SK-N-SH treated with all-trans-retinoic acid at 6 μM for 48 hours (cell line): ENCODE measurements around the gene ANKLE2.

Experiments used
- ATAC-seq: fragments of 200-7000 bp; cut with Tn5 transposase; 3 replicates; pipeline ENCODE4 v1.9.1; 2020; ENCODE audit warnings: mild to moderate bottlenecking, moderate library complexity
- ARNTL ChIP-seq: fragments of 450-650 bp; formaldehyde crosslinking; IDR thresholded peaks from 2 replicates; pipeline ENCODE4 v1.5.0; 2020; ENCODE audit warnings: low read depth, mild to moderate bottlenecking, moderate library complexity, borderline replicate concordance
- CSDC2 ChIP-seq: fragments of 250-450 bp; sonication (Bioruptor Pico); IDR thresholded peaks from 2 replicates; pipeline ENCODE4 v1.5.0; 2020; ENCODE audit warnings: mild to moderate bottlenecking, moderate library complexity
- ESRRG ChIP-seq: fragments of 250-450 bp; sonication (Bioruptor Pico); IDR thresholded peaks from 2 replicates; pipeline ENCODE4 v1.6.1; 2021; ENCODE audit warnings: mild to moderate bottlenecking
- GLIS3 ChIP-seq: fragments of 250-450 bp; sonication (Bioruptor Pico); IDR thresholded peaks from 2 replicates; pipeline ENCODE4 v1.5.0; 2020; ENCODE audit warnings: mild to moderate bottlenecking, moderate library complexity
- ISL1 ChIP-seq: fragments of 250-450 bp; sonication (Bioruptor Pico); IDR thresholded peaks from 2 replicates; pipeline ENCODE4 v2.1.2; 2022; ENCODE audit warnings: mild to moderate bottlenecking, moderate library complexity
- PATZ1 ChIP-seq: fragments of 250-450 bp; sonication (Bioruptor Pico); IDR thresholded peaks from 2 replicates; pipeline ENCODE4 v1.8.0; 2020; ENCODE audit warnings: mild to moderate bottlenecking, moderate library complexity, borderline replicate concordance
- PPARA ChIP-seq: fragments of 250-450 bp; sonication (Bioruptor Pico); IDR thresholded peaks from 2 replicates; pipeline ENCODE4 v1.5.0; 2020; ENCODE audit warnings: mild to moderate bottlenecking, borderline replicate concordance
- RARB ChIP-seq: fragments of 250-450 bp; sonication (Bioruptor Pico); IDR thresholded peaks from 2 replicates; pipeline ENCODE4 v1.8.0; 2021; ENCODE audit warnings: mild to moderate bottlenecking, moderate library complexity
- SNAI2 ChIP-seq: fragments of 250-450 bp; sonication (Bioruptor Pico); IDR thresholded peaks from 2 replicates; pipeline ENCODE4 v1.5.0; 2020; ENCODE audit warnings: mild to moderate bottlenecking, moderate library complexity
- TCF4 ChIP-seq: fragments of 250-450 bp; sonication (Bioruptor Pico); IDR thresholded peaks from 2 replicates; pipeline ENCODE4 v1.8.0; 2021; ENCODE audit warnings: mild to moderate bottlenecking, moderate library complexity, borderline replicate concordance
- TOX ChIP-seq: fragments of 250-450 bp; sonication (Bioruptor Pico); IDR thresholded peaks from 2 replicates; pipeline ENCODE4 v1.8.0; 2021; ENCODE audit warnings: mild to moderate bottlenecking, moderate library complexity, borderline replicate concordance
- TSHZ2 ChIP-seq: fragments of 250-450 bp; sonication (Bioruptor Pico); IDR thresholded peaks from 2 replicates; pipeline ENCODE4 v1.5.0; 2020; ENCODE audit warnings: mild to moderate bottlenecking, moderate library complexity
- ZC3H10 ChIP-seq: fragments of 250-450 bp; sonication (Bioruptor Pico); IDR thresholded peaks from 2 replicates; pipeline ENCODE4 v1.5.1; 2021; ENCODE audit warnings: mild to moderate bottlenecking, moderate library complexity
- ZFP3 ChIP-seq: fragments of 250-450 bp; sonication (Bioruptor Pico); IDR thresholded peaks from 2 replicates; pipeline ENCODE4 v1.5.0; 2020; ENCODE audit warnings: mild to moderate bottlenecking, moderate library complexity
- ZFP30 ChIP-seq: fragments of 450-650 bp; formaldehyde crosslinking; IDR thresholded peaks from 2 replicates; pipeline ENCODE4 v1.5.0; 2022; ENCODE audit warnings: mild to moderate bottlenecking, moderate library complexity
- ZNF565 ChIP-seq: fragments of 450-650 bp; formaldehyde crosslinking; conservative IDR thresholded peaks from 2 replicates; pipeline ENCODE4 v1.5.0; 2020; ENCODE audit warnings: low read depth, mild to moderate bottlenecking, moderate library complexity
- ZNF70 ChIP-seq: fragments of 450-650 bp; formaldehyde crosslinking; IDR thresholded peaks from 2 replicates; pipeline ENCODE4 v1.5.0; 2020; ENCODE audit warnings: mild to moderate bottlenecking, moderate library complexity
- ZNF8 ChIP-seq: fragments of 450-650 bp; formaldehyde crosslinking; IDR thresholded peaks from 2 replicates; pipeline ENCODE4 v1.5.0; 2020; ENCODE audit warnings: mild to moderate bottlenecking, moderate library complexity
- TF ChIP-seq, protein P1 (sequence below): fragments of 250-450 bp; sonication (Bioruptor Pico); IDR thresholded peaks from 2 replicates; pipeline ENCODE4 v1.5.1; 2020; ENCODE audit warnings: low read depth, mild to moderate bottlenecking, moderate library complexity
- TF ChIP-seq, protein P2 (sequence below): fragments of 250-450 bp; sonication (Bioruptor Pico); IDR thresholded peaks from 2 replicates; pipeline ENCODE4 v1.8.0; 2021; ENCODE audit warnings: low read depth, mild to moderate bottlenecking, moderate library complexity, borderline replicate concordance
- TF ChIP-seq, protein P3 (sequence below): fragments of 250-450 bp; sonication (Bioruptor Pico); IDR thresholded peaks from 2 replicates; pipeline ENCODE4 v1.5.1; 2021; ENCODE audit warnings: mild to moderate bottlenecking, moderate library complexity

ANKLE2 gene

GRCh38 chr12:132735496-132735895 lies 26.1 kb downstream of the ANKLE2 start (continued):
- TF ChIP-seq ZNF70 (CRISPR knock-in tag) = no peak
- TF ChIP-seq CSDC2 = no peak
- no peak for TF ChIP-seq ZFP3 (CRISPR knock-in tag)
- TF ChIP-seq TCF4 = no peak
- TF ChIP-seq, all 23 proteins: peak for 0

DNA sequence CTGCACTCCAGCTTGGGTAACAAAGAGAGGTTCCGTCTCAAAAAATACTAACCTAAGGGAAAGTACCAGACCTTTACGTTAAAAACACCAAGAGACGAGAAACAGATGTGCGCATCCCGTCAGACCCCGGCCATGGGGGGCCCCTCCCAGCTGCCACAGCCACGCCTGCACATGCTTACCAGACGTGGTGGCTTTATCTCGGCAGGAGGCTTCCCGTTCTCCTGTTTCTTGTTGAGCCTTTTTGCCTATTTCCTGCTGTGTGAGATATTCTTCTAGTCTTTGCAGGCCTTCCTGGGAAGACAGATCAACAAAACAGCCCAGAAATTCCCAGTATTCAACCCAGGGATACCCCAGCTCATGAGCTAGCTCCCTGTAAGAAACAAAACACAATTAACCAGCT lies 27.4 kb downstream of the ANKLE2 start:
- TF ChIP-seq ARNTL (CRISPR knock-in tag) (no peak), TOX (CRISPR knock-in tag) (no peak), TCF4 (0 out of 2 replicates have a peak, but pooled peaks have one; percentile 13)
- no peak for ATAC-seq

DNA sequence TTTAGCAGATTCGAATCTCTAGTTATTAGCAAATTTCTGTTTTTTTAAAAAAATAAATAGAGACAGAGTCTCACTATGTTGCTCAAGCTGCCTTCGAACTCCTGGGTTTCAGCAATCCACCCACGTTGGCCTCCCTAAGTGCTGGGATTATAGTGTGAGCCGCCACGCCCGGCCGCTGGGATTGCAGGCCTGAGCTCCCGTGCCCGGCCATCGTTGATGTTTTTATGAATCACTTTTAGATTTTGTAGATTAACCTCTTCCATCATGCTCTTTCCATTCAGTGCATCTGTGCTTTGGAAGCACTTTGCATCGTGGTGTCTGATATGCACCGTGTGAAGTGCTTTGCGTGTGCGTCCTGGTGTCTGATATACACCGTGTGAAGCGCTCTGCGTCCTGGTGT lies 30.1 kb downstream of the ANKLE2 start:
- no peak for ATAC-seq

DNA sequence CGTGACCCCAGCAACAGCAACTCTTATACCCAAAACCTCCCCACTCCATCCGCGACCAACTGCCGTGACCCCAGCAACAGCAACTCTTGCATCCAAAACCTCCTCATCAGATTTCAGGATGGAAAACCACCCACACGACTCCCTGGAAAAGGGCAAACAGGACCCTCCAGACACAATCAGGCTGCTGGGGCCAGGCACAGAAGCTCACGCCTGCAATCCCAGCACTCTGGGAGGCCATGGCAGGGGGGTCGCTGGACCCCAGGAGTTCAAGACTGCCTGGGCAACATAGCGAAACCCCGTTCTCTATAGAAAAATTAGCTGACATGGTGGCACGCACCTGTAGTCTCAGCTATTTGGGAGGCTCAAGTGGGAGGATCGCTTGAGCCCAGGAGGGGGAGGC lies 31.3 kb downstream of the ANKLE2 start:
- TF ChIP-seq, protein P1, sequence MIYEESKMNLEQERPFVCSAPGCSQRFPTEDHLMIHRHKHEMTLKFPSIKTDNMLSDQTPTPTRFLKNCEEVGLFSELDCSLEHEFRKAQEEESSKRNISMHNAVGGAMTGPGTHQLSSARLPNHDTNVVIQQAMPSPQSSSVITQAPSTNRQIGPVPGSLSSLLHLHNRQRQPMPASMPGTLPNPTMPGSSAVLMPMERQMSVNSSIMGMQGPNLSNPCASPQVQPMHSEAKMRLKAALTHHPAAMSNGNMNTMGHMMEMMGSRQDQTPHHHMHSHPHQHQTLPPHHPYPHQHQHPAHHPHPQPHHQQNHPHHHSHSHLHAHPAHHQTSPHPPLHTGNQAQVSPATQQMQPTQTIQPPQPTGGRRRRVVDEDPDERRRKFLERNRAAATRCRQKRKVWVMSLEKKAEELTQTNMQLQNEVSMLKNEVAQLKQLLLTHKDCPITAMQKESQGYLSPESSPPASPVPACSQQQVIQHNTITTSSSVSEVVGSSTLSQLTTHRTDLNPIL = no peak
- no peak for TF ChIP-seq RARB (CRISPR knock-in tag)
- TF ChIP-seq, protein P2, sequence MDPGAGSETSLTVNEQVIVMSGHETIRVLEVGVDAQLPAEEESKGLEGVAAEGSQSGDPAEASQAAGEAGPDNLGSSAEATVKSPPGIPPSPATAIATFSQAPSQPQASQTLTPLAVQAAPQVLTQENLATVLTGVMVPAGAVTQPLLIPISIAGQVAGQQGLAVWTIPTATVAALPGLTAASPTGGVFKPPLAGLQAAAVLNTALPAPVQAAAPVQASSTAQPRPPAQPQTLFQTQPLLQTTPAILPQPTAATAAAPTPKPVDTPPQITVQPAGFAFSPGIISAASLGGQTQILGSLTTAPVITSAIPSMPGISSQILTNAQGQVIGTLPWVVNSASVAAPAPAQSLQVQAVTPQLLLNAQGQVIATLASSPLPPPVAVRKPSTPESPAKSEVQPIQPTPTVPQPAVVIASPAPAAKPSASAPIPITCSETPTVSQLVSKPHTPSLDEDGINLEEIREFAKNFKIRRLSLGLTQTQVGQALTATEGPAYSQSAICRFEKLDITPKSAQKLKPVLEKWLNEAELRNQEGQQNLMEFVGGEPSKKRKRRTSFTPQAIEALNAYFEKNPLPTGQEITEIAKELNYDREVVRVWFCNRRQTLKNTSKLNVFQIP (CRISPR knock-in tag) = no peak
- ATAC-seq = no peak; the same call in 2 of the 3 replicates

More for the DNA sequence above, 30.1 kb downstream of the ANKLE2 start:
- no peak for TF ChIP-seq PPARA (CRISPR knock-in tag)
- TF ChIP-seq ZFP30 (CRISPR knock-in tag) = no peak
- no peak for TF ChIP-seq ISL1
- no peak for TF ChIP-seq SNAI2 (CRISPR knock-in tag)
- TF ChIP-seq GLIS3 (CRISPR knock-in tag) = no peak
- TF ChIP-seq PATZ1 (CRISPR knock-in tag) = no peak
- no peak for TF ChIP-seq ESRRG
- no peak for TF ChIP-seq ZNF8 (CRISPR knock-in tag)
- TF ChIP-seq ZNF565 (CRISPR knock-in tag) = no peak
- TF ChIP-seq ZNF70 (CRISPR knock-in tag) = no peak
- TF ChIP-seq, protein P3, sequence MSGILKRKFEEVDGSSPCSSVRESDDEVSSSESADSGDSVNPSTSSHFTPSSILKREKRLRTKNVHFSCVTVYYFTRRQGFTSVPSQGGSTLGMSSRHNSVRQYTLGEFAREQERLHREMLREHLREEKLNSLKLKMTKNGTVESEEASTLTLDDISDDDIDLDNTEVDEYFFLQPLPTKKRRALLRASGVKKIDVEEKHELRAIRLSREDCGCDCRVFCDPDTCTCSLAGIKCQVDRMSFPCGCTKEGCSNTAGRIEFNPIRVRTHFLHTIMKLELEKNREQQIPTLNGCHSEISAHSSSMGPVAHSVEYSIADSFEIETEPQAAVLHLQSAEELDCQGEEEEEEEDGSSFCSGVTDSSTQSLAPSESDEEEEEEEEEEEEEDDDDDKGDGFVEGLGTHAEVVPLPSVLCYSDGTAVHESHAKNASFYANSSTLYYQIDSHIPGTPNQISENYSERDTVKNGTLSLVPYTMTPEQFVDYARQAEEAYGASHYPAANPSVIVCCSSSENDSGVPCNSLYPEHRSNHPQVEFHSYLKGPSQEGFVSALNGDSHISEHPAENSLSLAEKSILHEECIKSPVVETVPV (CRISPR knock-in tag) = no peak
- TF ChIP-seq, protein P2 (CRISPR knock-in tag) = no peak
- TF ChIP-seq RARB (CRISPR knock-in tag) = no peak

GRCh38 chr12:132729541-132730320 lies 31.9 kb downstream of the ANKLE2 start:
- ATAC-seq = peak; percentile 40
- TF ChIP-seq GLIS3 (CRISPR knock-in tag) (no peak), TCF4 (no peak), ESRRG (no peak), ISL1 (no peak), CSDC2 (no peak), PPARA (CRISPR knock-in tag) (no peak), SNAI2 (CRISPR knock-in tag) (no peak), ZNF70 (CRISPR knock-in tag) (no peak), ZC3H10 (no peak), TSHZ2 (CRISPR knock-in tag) (no peak)
- TF ChIP-seq, protein P2 (CRISPR knock-in tag) = no peak
